Left kidney (tissue), 2 donors: ENCODE measurements around the gene ZBTB34. TPM values are rescaled to one million over a fixed set of nuclear protein-coding genes. Genes with fewer than 3 reads are reported as not detected.
A peak's percentile ranks its signal among the peaks of the same experiment; 100 is the strongest.

Experiments used
- DNase-seq: peaks from one replicate; pipeline ENCODE4 v3.0.0-alpha.2; 2013
- polyA plus RNA-seq: library from polyadenylated mRNA; unstranded; fragments of 120-200 nt; gene quantifications from one replicate; pipeline ENCODE4 v1.2.1, GENCODE V29; 2013; ENCODE audit not compliant: insufficient read length

Gene ZBTB34
- polyA plus RNA-seq, 1 donor, result 23.1 TPM

DNA sequence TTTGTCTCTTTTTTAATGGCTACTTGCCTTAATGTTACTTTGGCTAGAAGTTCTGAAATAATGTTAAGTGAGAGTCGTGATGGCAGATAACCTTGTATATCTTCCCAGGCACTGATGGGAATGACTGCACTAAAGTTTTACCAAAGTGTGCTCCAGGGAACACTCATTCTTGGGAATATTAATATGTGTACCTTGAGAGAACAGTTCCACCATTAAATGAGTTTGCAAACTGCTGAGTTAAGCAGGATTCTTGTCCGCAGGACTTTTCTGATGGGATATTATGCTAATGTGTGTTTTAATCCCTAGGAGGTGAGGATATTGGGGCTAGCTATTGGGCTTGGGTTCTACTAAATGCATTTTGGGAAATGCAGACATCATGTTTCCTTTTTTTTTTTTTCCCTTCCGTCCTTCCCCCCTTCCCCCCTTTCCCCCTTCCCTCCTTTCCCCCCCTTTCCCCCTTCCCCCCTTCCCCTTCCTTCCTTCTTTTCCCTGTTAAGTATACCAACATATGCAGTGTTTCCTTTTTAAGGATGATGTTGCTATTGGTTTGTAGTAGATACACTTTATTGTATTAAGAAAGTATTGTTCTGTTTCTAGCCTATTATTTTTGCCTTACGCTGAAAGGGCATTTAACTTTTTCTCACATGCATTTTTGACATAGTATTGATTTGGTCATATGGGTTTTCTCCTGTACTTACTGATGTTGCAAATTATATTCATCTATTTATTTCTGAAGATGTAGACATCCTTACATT lies 15.5 kb downstream of the ZBTB34 start:
- DNase-seq, result no peak

DNA sequence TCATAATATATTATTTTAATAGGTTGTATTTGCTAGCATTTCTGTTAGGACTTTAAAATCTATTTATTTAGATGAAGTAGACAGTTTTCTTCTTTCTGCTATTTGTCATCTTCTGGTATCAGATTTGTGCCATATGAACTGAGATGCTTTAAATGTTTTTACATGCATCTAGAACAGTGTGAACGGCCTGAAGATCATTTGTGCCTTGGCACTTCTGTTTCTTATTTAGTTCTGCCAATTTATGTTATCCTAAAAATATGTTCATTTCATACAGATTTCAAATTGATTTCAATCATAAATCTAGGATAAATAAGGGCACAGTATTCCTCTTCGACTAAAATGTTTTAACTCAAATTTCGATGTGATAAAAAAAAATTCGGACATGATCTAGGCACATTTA lies 16.1 kb downstream of the ZBTB34 start:
- DNase-seq, result no peak

DNA sequence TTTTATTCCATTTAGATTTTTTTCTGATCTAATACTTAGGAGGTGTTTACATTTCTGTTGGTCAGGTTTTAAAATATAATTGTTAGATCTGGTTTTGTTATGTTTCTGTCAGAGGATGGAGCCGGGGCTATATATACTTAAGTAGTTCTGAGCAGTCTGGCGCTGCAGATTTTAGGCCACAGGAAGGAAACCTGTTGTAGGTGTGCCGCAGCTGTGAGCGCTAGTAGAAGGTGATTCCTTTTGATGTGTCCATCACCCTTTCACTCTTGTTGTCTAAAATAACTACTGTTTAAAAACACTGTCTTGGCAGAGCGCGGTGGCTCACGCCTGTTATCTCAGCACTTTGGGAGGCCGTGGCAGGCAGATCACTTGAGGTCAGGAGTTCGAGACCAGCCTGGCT lies 17.0 kb downstream of the ZBTB34 start:
- DNase-seq, result no peak

DNA sequence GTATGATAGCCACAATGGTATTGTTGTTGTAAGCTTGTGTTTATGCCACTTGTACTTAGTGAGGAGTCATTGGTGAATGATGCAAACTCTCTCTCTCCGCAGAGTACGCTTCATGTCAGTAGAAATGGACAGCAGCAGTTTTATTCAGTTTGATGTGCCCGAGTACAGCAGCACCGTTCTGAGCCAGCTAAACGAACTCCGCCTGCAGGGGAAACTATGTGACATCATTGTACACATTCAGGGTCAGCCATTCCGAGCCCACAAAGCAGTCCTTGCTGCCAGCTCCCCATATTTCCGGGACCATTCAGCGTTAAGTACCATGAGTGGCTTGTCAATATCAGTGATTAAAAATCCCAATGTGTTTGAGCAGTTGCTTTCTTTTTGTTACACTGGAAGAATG lies 18.8 kb downstream of the ZBTB34 start:
- no peak for DNase-seq

DNA sequence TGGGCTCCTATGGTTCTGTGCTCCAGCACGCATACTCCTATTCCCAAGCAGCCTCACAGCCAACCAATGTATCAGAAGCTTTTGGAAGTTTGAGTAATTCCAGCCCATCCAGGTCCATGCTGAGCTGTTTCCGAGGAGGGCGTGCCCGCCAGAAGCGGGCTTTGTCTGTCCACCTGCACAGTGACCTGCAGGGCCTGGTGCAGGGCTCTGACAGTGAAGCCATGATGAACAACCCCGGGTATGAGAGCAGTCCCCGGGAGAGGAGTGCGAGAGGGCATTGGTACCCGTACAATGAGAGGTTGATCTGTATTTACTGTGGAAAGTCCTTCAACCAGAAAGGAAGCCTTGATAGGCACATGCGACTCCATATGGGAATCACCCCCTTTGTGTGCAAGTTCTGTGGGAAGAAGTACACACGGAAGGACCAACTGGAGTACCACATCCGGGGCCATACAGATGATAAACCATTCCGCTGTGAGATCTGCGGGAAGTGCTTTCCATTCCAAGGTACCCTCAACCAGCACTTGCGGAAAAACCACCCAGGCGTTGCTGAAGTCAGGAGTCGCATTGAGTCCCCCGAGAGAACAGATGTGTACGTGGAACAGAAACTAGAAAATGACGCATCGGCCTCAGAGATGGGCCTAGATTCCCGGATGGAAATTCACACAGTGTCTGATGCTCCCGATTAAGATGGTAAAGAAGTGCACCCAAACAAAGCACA lies 19.9 kb downstream of the ZBTB34 start:
- no peak for DNase-seq

DNA sequence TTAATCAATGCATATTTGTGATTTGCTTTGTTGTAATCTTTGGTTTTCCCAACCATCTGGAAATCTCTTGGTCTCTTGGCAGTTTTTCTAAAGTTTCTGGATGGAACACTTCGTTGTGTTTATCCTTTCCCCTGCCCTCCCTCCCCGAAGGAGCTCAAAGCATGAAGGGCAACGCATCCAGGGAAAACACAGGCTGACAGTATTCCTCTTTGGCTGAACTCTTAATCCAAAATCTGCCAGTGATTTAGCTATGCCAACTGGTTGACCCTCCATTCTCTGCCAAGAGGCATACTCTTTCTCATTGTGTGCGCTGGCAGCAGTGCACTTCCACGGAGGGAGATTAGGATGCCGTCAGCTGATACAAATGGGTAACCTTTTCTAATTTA lies 20.5 kb downstream of the ZBTB34 start:
- DNase-seq, result no peak

DNA sequence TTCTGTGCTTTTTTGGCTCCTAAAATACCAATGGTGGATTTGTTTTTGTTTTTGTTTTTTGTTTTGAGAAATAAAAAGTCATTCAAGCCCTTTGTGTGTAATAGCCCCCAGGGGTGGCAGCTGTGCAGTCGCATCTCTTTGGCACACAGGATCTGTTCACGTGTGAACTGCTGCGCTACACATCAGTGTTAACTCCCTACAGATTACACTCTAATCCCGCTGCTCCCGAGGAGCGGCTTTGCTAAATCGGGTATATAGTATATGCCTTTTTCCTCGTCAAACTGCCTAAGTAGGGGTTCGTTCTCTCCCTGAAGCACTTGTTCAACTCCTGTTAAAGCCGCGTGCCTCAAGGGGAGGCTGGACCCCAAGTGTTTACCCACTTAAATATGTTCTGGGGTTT lies 22.3 kb downstream of the ZBTB34 start:
- DNase-seq, result no peak

DNA sequence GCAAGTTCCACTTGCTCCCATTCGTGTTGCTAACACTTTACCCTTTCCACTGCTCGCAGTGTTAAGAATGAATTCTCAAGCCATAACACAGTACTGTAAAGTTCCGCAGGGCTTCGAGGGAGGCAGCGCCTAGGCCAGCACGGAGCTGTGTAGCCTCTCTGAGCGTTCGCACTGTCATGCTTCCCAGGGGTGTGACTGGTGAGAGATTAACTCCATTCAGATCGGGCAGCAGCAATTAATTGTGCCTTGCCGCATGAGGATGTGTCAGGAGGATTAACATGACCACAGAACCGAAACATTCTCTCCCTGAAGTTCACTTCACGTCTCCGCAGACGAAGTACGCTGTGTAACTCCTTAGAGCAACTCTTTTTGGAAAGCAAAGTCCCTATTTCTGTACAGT lies 23.2 kb downstream of the ZBTB34 start:
- no peak for DNase-seq

DNA sequence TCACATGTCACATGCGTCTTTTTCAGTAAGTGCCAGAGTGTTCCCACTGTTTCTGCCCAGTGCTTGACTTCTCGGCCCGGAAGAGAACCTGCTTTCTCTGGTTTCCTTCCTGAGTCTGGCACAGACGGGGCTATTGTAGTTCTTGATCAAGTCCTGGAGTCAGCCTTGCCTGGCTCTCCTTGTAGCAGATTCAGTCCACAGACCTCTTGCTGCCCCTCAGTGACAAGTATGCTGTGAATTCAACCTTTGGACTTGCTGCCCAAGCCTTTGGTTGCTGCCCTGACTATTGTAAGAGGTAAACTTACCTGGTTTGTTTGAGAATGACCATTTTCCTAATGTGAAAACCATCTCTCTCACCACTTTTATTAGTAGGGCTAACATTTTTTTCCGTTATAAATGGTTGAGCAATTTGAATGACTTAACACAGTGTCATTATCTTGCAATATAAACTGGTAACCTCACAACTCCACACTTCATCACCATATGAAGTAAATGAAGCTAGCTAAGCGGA lies 24.7 kb downstream of the ZBTB34 start:
- no peak for DNase-seq

DNA sequence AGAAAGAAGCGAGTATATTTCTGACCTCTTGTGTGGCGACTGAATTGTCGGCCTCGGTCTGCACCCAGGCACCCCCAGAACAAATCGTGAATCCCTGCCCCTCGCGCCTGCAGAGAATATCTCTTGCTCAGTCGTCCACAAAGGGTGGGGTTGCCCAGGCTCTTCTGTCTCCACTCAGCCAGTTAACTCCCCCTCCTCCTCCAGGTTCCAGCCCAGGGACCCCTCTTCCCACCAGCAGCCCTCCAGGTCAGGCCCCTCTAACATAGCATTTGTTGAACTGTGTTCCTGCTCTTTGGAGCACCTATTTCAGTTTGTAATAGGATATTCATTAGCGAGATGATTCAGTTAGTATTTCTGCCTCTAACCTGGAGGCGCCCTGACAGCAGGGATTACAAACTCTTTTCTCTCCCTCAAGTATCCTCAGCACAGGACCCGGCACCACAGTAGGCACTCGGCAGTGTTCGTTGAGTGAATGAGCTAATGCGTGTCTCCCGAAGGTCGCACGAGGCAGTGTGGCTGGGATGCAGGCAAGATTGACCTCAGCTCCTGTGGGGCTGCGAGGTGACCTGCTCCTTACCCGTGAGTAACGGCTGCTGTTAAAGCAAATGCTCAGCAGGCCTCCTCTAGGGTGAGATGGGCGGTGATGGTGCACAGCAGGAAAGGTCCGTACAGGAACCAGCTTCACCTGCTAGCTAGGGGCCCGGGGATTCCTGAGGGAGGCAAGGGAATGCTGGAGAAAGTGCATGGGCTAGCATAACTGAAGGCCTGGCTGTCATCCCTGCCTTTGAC lies 25.8 kb downstream of the ZBTB34 start:
- no peak for DNase-seq

DNA sequence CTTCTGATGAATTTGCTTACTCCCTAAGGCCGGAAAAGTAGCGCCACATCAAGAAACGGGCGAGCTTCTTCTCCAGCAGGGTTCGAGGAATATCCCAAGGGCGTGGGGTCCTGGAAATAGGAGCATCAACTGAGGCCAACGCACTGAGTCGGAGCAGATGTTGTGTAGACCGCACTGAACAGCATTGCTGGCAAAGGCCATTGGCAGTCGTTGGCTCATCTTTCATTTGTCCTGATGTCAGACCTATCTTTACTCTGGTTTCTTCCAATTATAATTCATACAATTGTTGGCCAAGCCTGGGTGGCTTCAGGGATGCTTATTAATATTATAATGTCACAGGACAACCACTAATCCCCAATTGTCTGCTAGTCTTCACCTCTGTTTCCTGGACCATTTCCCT lies 26.5 kb downstream of the ZBTB34 start:
- no peak for DNase-seq

DNA sequence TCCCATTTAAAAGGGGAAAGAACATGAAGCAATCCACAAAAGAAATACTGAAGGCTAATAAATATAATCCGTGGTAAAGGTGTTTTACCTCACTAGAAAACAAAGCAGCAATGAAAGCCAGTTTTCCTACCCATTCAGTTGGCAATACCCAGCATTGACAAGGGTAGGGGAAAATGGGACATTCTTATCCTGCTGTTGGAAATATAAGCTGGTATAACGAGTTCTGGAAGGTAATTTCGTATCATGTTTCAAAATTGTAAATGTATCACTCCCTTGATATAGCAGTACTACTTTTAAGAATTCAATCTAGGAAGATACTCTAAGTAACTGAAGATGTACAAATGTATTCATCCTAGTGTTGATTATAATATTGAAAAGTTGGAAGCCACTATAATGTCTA lies 31.2 kb downstream of the ZBTB34 start:
- no peak for DNase-seq

DNA sequence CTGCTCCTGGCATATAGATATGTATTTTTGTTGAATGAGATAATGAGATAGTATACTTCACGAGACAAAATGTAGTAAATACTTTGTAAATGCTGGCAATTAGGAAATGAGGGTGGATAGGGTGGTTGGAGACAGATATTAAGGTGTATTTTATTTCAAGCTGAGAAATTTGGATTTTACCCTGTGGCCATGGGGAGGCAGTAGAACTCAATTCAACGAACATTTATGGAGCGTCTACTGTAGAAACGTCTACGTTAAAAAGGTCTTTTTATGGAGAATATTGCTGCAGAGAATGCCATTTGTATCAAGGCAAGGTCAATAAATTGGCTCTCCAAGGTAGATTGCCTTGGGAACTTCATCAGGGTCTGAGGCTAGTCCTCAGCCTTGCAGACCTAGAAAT lies 32.6 kb downstream of the ZBTB34 start:
- no peak for DNase-seq

DNA sequence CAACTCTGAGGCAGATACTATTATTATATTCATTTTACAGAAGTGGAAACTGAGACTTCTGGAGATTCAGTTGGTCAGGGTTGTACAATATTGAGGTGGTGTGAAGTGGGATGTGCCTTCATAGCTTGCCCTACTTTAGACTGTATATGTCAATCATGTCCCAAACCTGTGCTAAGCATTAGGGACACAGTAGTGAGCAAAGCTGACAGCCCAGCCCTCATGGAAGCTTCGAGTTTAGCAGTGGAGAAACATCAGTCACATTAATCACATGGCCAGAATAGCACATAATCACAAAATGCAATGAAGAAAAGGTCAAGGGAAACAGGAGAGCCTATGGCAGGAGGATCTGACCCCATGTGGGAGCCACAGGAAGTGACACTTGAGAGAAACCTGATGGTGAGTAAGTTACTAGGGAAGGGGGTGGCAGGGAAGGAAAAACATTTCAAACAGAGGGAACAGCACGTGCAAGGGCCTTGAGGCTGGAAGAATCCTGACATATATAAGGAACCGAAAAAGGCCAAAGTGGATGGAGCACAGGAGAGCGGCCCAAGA lies 33.7 kb downstream of the ZBTB34 start:
- DNase-seq, result no peak

DNA sequence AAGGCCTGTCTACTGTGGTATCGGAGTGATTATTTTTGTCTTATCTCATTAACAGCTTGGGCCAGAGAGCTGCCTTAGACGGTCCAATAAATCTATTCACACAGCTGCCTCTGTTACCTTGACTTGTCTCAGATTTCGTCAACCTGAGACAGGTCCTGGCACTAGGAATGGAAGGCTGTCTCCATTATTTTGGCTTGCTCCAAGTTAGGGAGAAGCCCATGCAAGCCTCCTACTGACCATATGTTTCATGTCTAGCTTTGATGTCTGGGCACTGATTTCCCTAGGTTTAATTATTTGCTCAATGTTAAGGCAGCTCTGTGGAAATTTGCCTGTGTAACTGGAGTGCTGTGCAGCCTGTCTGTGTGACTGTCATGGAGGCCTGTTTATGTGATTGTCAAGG lies 41.8 kb downstream of the ZBTB34 start:
- DNase-seq, result peak; percentile 55

DNA sequence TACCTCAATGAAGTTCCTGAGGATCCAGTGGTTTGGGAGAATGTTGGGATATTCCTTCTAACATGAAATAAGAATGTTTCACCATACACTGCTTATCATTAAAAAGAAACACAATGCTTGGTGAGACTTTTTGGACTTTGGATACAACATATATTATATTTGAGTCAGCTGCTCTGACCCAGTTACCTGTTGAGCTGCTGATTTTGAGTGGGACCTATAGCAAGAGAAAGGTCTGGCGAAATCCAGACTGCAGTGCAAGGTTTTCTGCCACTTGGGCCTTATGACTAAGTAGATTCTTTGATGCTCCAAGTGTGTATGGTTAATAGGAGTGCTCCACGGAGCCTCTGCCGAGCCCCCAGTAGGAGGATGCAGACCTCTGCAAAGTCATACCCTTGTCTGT lies 44.1 kb downstream of the ZBTB34 start:
- DNase-seq, result no peak

DNA sequence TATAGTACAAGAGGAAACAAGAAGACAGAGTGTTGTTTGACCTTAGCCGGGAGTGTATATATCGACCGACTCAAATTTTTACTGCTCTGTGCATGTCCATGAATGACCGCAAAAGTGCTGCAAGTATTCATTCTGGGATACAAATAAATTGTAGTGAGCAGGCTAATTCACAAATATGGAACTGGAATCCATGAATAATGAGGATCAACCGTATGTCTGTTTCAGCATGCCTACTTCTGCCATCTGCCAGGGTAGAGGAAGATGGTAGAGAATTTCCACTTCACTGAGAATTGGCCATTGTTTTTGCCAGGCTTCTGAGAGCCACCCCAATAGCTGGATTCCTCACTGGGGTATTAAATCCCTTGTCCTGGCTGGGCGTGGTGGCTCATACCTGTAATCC lies 45.7 kb downstream of the ZBTB34 start:
- DNase-seq, result no peak

DNA sequence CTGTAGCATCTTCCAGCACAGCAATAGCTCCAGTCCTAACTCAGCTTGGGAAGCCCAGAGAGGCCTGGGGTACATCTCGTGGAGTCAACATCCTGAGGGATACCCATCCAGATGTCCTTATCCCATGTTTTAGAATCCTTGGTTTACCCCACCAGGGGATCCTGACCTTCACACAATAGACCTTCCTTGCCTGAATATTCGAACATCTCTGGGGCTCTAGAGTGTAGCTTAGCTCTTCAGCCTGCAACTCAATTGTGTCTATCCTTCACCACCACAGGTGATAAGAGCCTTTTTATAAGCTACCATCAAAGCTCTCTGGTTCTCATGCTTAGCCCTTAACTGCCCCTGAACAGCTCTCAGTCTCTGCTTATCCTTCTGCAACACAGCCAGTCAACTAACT lies 46.6 kb downstream of the ZBTB34 start:
- DNase-seq, result no peak

DNA sequence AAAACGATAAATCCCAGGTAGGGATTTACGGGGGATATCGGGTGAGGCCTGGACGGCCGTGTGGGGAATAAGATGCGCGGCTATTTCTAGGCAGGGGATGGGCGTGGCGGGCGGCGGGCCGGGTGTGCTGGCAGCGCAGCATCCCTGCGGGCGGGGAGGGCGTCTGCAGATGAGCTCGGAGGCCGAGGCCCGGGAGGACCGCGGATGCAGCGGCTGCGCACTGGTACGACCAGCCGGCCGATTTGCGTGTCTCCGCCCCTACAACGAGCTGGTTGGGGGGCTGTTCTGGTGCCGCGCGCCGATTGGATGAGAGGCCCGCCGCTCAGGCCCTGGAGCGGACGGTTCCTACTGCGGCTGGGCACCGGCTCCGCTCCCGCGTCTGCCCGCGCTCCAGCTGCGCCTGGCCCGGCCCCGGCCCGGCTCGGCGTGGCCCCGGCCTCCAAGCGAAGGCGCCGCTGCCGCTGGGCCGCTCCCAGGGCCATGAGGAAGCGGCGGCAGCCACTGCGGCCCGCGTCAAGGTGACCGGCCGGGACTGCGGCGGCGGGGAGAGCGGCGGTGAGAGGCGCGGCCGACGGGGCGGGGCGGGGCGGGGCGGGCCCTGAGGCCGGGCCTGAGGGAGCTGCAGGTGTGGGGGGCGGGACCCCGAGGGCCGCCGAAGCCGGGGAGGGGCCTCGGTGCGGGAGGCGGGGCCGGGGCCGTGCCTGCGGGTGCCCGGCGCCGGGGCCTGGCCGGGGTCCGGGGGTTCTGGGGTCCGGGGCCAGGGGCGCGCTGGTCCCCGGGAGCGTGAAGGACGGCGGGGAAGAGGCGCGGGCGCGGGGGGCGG lies 54.2 kb downstream of the ZBTB34 start, which contains the start of gene RALGPS1:
RALGPS1 (plus strand) TSS at position 325 of the 823 bp plus-strand sequence. CDS start 47,508 bp downstream, outside the sequence.
- DNase-seq, result peak; percentile 91

DNA sequence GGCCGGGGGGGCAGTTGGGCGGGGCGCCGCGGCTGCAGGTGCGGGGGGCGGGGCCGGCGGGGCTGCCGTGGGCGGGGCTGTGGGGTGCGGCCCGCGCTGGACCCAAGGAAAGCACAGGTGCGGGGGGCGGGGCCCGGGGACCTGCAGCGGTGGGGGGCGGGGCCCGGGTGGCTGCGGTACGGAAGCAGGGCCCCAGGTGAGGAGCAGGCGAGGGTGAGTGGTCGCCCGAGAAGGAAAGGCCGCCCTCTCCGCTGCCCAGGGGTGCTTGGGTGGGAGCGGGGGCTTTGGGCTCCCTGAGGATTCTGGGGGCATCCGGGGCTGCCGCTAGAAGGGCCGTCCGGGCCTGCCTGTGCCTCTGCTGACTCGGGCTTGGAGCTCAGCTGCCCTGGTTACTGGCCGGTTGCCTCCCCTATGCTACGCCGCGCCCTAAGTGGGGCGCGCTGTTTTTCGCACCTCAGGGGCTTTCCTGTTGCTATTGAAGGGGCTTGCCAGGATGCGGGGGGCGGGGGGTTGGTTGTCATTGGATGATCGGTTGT lies 54.9 kb downstream of the ZBTB34 start:
- DNase-seq, result no peak

DNA sequence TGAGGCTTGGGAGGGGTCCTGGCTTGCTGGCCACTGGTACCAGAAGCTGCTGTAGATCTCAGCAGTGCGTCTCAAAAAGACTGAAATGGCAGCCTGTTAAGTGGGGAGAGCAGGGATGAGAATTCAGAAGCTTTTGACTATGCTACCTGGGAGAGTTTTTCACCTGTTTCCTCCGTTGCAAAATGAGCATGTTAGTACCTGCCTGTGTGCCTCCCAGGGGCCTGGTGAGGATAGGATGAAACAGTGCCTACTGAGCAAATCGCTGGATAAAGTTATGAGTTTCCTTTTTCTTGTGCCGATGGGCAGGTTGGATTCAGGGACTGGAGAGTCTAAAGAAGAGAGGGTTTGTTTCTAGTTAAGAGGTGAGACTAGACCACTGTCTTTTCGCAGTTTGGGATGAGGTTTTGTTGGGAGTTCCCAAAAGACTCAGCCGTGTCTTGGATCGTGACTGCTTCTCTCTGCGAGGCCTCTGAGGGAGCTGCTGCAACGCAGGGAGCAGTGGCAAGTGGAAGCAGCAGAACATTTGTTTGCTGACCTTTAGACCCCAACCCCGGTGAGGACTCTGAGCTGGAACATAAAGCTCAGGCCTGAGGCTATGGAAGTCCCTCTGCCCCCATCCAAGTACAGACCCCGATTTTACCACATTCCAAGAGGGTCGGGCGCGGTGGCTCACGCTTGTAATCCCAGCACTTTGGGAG lies 55.6 kb downstream of the ZBTB34 start:
- no peak for DNase-seq
